22Rv1 (cell line): ENCODE results near the gene MRPS22.

Experiments used
- H3K27ac ChIP-seq: fragments of 450-650 bp; 2 replicates; pipeline ENCODE4 v1.5.1; 2017
- ZFX ChIP-seq: fragments of 450-650 bp; IDR thresholded peaks from 2 replicates; pipeline ENCODE4 v1.6.1; 2017; ENCODE audit warnings: antibody characterized with exemption, borderline replicate concordance
- TF ChIP-seq, protein P1 (sequence below): fragments of 450-650 bp; IDR thresholded peaks from 2 replicates; pipeline ENCODE4 v1.5.1; 2017; ENCODE audit warnings: mild to moderate bottlenecking

The MRPS22 gene

GRCh38 chr3:139301183-139301582 lies 42.6 kb upstream of the MRPS22 start:
- TF ChIP-seq, protein P1, sequence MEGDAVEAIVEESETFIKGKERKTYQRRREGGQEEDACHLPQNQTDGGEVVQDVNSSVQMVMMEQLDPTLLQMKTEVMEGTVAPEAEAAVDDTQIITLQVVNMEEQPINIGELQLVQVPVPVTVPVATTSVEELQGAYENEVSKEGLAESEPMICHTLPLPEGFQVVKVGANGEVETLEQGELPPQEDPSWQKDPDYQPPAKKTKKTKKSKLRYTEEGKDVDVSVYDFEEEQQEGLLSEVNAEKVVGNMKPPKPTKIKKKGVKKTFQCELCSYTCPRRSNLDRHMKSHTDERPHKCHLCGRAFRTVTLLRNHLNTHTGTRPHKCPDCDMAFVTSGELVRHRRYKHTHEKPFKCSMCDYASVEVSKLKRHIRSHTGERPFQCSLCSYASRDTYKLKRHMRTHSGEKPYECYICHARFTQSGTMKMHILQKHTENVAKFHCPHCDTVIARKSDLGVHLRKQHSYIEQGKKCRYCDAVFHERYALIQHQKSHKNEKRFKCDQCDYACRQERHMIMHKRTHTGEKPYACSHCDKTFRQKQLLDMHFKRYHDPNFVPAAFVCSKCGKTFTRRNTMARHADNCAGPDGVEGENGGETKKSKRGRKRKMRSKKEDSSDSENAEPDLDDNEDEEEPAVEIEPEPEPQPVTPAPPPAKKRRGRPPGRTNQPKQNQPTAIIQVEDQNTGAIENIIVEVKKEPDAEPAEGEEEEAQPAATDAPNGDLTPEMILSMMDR = no peak
- TF ChIP-seq ZFX = no peak
- no peak overlapping the region for H3K27ac ChIP-seq

- no peak for TF ChIP-seq ZFX
- TF ChIP-seq, protein P1 = no peak
- H3K27ac ChIP-seq = no peak overlapping the region
These were observed 42.2 kb upstream of the MRPS22 start for GRCh38 chr3:139301654-139302053.

DNA sequence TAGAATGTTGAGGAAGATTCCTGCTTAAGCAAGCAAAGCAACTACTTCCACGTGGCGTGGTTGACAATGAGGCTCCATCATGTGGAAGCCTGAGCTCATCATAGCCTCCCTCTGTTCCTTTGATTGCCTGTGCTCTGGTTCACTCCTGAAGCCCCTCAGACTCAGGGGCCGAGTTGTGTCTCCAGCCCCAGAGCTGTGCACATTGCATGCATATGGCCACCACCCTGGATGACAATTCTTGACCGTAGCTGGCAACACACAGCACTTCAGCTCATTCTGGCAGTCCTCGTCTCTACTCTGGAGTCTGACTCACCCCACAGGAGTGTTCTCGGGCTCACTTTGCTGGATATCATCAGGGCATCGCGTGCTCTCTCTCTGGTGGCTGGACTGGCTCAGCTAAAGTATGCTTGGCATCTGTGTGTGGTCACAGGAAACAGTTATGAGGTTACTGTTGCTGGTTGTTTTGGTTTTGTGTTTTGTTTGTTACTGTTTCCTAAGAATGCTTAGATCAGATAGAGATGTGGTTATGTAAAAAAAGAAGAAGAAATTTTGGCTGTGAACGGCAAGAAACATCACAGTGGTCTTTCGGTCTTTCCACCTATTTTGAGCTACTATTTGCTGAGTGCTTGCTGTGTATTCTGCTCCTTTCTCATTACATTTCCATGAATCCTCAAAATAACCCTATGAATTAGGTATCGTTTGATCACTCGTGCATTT lies 41.6 kb upstream of the MRPS22 start:
- TF ChIP-seq, protein P1 = no peak
- TF ChIP-seq ZFX = no peak
- H3K27ac ChIP-seq = no peak overlapping the region

- no peak overlapping the region for H3K27ac ChIP-seq
- TF ChIP-seq ZFX = no peak
- TF ChIP-seq, protein P1 = no peak
These were observed 41.1 kb upstream of the MRPS22 start for GRCh38 chr3:139302801-139303113.

DNA sequence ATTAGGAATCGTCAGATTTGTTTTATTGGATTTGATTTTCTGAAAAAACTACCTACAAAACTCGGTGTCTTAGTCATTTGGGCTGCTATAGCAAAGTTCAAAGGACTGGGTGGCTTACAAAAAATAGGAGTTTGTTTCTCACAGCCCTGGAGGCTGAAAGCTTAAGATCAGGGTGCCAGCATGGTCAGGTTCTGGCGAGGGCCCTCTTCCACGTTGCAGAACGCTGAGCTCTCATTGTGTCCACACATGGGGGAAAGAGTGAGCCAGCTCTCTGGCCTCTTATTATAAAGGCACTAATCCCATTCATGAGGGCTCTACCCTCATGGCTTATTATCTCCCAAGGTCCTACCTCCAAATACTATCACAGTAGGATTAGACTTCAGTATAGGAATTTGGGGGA lies 40.6 kb upstream of the MRPS22 start:
- TF ChIP-seq ZFX = no peak
- TF ChIP-seq, protein P1 = no peak
- no peak overlapping the region for H3K27ac ChIP-seq

- no peak overlapping the region for H3K27ac ChIP-seq
- TF ChIP-seq ZFX = no peak
- TF ChIP-seq, protein P1 = no peak
These were observed 39.4 kb upstream of the MRPS22 start for GRCh38 chr3:139304383-139304782.

- no peak for TF ChIP-seq ZFX
- TF ChIP-seq, protein P1 = no peak
- no peak overlapping the region for H3K27ac ChIP-seq
These were observed 37.7 kb upstream of the MRPS22 start for GRCh38 chr3:139306078-139306477.
